NCI-H2196 treated with DMSO at 0.1 percent for 48 hours (cell line): Measurements from ENCODE around the gene ACOX3.
"Not testable (repeated sequence)": the region's sequence is repeated elsewhere in the genome, so short reads cannot be mapped to it uniquely, and the experiment has no call there.

Source experiments
- DNase-seq: peaks from one replicate; lab custom pipeline; 2025; ENCODE audit not compliant: unreplicated experiment; lab: John Stamatoyannopoulos, UW

ACOX3 gene

DNA sequence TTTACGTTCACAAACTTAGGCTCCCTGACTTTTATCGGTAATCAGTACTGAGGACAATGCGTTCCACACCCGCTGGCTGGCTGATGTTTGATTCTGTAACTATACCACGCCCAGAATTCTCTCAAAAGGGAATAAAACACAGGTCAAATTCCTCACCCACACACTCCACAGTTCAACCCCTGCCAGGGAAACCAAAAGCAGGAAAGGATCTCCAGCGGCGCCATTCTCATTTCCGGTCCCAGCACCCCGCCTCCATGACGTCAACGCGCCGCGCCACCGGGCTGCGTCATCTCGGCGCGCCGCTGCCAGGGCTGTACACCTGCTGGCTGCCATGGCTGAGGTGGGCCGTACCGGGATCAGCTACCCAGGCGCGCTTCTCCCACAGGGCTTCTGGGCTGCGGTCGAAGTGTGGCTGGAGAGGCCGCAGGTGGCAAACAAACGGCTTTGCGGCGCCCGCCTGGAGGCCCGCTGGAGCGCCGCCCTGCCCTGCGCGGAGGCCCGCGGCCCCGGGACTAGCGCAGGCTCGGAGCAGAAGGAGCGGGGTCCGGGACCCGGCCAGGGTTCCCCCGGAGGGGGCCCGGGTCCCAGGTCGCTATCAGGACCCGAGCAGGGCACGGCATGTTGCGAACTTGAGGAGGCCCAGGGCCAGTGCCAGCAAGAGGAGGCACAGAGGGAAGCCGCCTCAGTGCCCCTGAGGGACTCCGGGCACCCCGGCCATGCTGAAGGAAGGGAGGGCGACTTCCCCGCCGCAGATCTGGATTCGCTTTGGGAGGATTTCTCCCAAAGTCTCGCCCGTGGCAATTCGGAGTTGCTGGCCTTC is at the start of gene ACOX3, which contains the start of gene TRMT44:
TSS of gene ACOX3 (minus strand) at position 232 of the 820 bp plus-strand sequence. CDS start 24,202 bp downstream, outside the sequence.
TSS of gene TRMT44 (plus strand) at position 286 of the 820 bp plus-strand sequence. CDS start at position 332, 46 bp downstream.
- DNase-seq, result peak; percentile 65

- DNase-seq, result no peak
Measured at GRCh38 chr4:8488791-8489369, 48.4 kb upstream of the ACOX3 start.

DNA sequence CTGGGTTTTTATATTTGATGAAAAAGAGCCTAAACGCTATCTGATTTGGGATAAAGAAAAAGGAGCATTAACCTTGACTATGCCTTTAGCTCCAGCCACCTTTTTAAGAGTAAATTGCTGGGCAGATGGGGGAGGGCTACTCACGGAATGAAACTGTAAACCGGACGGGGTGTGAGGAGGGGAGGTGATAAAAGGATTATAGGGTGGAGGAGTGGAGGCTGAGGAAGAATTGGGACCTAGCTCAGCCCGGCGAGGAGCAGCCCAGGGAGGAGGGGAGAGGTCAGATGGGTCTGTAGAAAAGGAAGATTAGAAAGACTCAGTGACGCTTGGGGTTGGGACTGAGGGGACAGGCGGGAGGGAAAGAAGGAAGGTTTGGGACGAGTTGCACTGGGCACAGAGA is 46.1 kb upstream of the ACOX3 start:
- DNase-seq, result not testable (repeated sequence)

DNA sequence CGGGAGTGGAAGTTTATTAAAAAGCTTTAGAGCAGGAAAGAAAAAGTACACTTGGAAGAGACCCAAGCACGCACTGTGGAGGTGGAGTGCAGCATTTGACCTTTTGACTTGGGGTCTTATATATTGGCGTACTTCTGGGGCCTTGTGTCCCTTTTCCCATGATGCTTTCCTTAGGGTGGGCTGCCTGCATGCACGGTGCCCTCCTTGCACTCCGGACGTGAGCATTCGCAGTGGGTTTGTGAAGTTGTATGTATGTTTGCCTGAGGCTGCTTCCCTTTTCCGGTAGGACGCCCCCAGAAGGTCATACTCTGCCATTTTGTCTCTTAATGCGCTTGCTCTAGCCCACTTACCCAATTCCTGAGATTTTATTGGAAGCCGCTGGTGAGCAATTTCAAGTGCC is 39.7 kb upstream of the ACOX3 start:
- DNase-seq, result no peak

- no peak for DNase-seq
Measured at GRCh38 chr4:8478801-8479744, 38.5 kb upstream of the ACOX3 start.

GRCh38 chr4:8478371-8478770 is 37.8 kb upstream of the ACOX3 start:
- no peak for DNase-seq

- DNase-seq, result no peak
Measured at GRCh38 chr4:8477676-8478075, 37.2 kb upstream of the ACOX3 start.

DNA sequence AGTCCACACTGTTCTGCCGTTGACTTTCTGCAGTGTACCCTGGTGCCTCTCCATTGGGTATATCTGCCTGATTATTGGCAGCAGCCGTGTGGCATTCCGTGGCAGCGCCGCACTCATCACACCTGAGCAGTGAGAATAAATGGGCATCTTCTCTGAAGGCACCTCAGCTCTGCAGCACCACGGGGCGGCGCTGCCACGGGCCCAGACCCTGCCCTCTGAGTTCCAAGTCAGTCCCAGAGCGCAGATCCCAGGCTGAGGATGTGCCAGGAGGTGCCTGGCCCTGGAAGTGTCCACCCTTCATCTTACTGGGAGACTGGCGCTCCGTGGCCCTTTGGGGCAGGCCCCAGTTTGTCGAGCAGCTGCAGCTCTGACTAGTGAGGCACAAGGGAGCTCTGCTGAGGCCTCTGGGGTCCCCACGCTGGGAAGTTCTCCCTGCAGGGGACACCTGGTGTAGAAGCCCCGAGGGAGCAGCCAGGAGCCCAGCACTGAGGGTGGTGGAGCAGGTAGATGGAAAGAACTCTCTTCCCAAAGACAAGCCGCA is 36.6 kb upstream of the ACOX3 start:
- DNase-seq, result no peak

- no peak for DNase-seq
Measured at GRCh38 chr4:8475751-8476575, 35.4 kb upstream of the ACOX3 start.

GRCh38 chr4:8474856-8475255 is 34.3 kb upstream of the ACOX3 start:
- no peak for DNase-seq

- no peak for DNase-seq
Measured at GRCh38 chr4:8473920-8474590, 33.5 kb upstream of the ACOX3 start.

DNA sequence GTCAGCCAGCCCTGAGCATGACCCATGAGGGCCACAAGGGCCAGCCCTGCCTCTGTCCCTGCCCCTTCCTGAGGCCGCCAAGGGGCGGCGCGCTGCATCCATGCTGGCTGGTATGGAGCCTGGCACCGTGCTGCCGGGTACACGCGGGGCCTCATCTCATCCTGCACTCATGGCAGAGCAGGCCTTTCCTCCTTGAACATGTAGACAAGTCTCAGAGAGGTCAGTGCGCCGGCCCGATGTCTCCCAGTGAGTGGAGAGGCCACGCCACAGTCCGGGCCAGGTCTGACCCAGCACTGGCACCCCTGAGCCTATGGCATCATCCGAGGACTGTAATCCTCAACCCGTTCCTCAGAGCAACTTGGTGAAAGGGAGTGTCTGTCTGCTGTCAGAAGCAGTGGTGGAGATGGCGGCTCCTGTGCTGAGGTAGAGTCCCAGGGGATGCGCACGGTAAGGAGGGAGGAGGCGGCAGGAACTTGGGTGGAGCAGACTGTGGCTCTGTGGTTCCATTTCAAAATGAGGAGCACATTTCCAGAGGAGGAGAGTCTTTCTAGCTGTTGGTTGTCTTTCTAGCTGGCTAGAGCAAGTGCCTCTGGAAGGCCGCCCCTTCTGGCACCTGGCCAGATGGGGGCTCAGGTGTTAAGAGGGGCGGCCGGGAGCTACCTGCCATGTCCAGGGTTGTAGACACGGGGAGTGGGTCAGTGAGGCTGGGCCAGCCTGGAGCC is 32.8 kb upstream of the ACOX3 start:
- DNase-seq, result no peak

DNA sequence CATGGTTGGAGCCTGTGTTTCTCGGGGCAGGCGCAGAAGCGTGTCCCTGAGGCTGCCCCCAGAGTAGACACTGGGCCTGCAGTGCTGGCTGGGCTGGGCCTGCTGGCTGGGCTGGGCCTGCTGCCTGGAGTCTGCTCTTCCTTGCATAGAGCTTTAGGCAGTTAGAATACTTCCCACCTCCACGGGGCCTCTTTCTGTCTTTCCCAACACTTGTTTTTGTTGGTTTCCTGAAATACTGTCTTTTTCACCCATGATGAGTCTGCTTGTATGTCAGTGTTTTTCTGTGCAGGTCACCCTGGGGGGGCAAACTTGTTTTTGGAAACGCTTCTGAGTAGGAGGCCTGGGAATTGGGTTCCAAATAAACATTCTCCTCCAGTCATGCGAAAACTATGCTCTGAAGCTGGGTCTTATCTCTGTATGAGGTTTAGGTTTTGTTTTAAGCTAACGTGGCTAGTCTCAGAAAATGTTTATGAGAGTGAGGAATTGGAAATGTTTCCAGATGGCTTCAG is 32.2 kb upstream of the ACOX3 start:
- no peak for DNase-seq

DNA sequence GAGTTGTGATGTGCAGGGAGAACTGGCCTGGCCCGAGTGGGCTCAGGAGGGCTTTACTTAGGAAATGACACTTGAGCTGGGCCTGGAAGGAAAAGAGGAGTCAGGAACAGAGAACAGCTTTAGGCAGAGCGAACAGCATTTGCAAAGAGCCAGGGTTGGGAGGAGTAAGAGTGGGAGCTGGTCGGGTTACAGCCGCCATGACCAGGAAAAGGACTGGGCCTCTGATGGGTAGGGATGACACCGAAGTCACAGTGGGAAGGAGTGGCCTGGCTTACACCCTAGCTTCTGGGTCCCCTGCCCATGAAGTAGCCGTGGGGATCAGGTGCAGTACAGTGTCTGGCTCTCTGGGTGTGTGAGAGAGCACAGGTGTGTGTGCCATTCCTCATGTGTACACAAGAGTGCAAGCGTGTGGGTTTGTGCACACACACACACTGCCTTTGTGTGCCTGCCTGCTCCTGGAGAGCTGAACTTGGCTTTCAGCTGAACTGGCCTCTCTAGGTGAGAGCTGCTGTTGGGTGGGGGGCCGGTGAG is 31.7 kb upstream of the ACOX3 start:
- DNase-seq, result no peak

- DNase-seq, result no peak
Measured at GRCh38 chr4:8471211-8471875, 30.8 kb upstream of the ACOX3 start.

- DNase-seq, result no peak
Measured at GRCh38 chr4:8470451-8471024, 30.0 kb upstream of the ACOX3 start.

- DNase-seq, result no peak
Measured at GRCh38 chr4:8469550-8469949, 29.0 kb upstream of the ACOX3 start.
